H1 (cell line): ENCODE measurements around the gene SPINK4. TPM values are rescaled to one million over a fixed set of nuclear protein-coding genes. Genes with fewer than 3 reads are reported as not detected.

ENCODE experiments used
- CTCF ChIA-PET: fragments of 300-600 bp; sonication (Branson Sonifier 250); formaldehyde crosslinking; loops from one replicate; lab custom pipeline; 2021; ENCODE audit not compliant: partially characterized antibody; lab: Charles Lee
- POLR2A ChIA-PET: fragments of 300-600 bp; sonication (Branson Sonifier 250); formaldehyde crosslinking; loops from one replicate; lab custom pipeline; 2021; ENCODE audit warnings: inconsistent platforms; ENCODE audit not compliant: partially characterized antibody; lab: Charles Lee
- DNase-seq, 2 experiments: peaks; one replicate each; pipeline versions ENCODE4 v3.0.0 to v3.0.0-alpha.2; 2010 to 2022; ENCODE audit warnings: low spot score in 2 of 2, low read depth in 1 of 2, mixed read lengths in 1 of 2
- FAIRE-seq: peaks from 2 replicates; lab custom pipeline; 2011; peaks lifted over from hg19 to GRCh38; lab: Jason Lieb, UNC
- H2AFZ ChIP-seq: 2 replicates; pipeline ENCODE4 v1.8.1; 2012; ENCODE audit warnings: low read length, inconsistent platforms
- H2AK5ac ChIP-seq: 2 replicates; pipeline ENCODE4 v1.6.1; 2013; ENCODE audit warnings: low read depth, low read length
- H2BK120ac ChIP-seq: replicated peaks from 2 replicates; pipeline ENCODE3; 2013; ENCODE audit warnings: low read depth, low read length, inconsistent platforms
- H2BK12ac ChIP-seq: 2 replicates; pipeline ENCODE4 v1.6.1; 2013; ENCODE audit warnings: low read depth, low read length
- H2BK15ac ChIP-seq: 2 replicates; pipeline ENCODE4 v1.6.1; 2013; ENCODE audit warnings: low read length
- H2BK20ac ChIP-seq: 2 replicates; pipeline ENCODE4 v1.6.1; 2013; ENCODE audit warnings: low read length
- H2BK5ac ChIP-seq: 2 replicates; pipeline ENCODE4 v1.6.1; 2013; ENCODE audit warnings: low read depth, low read length
- H3K14ac ChIP-seq: 2 replicates; pipeline ENCODE4 v1.6.1; 2013; ENCODE audit warnings: inconsistent platforms; ENCODE audit not compliant: insufficient read length
- H3K18ac ChIP-seq: 2 replicates; pipeline ENCODE4 v1.6.1; 2013; ENCODE audit warnings: low read length; ENCODE audit errors: extremely low read depth
- H3K23ac ChIP-seq: 2 replicates; pipeline ENCODE4 v1.6.1; 2013; ENCODE audit warnings: inconsistent platforms; ENCODE audit not compliant: insufficient read length
- H3K23me2 ChIP-seq: 2 replicates; pipeline ENCODE4 v1.6.1; 2013; ENCODE audit warnings: low read depth, low read length
- H3K27ac ChIP-seq: 2 replicates; pipeline ENCODE4 v1.6.1; 2011; ENCODE audit warnings: low read depth, low read length, inconsistent platforms
- H3K27me3 ChIP-seq, 4 experiments: replicated peaks in 1 of 4; 1 replicate in 1 of 4; 2 replicates in 3 of 4; pipeline versions ENCODE4 v1.6.1 to v1.8.1; 2011 to 2013; ENCODE audit warnings: low read length in 3 of 4, mild to moderate bottlenecking in 3 of 4, inconsistent platforms in 2 of 4, mixed read lengths in 2 of 4, moderate library complexity in 1 of 4; ENCODE audit not compliant: control insufficient read depth in 3 of 4, insufficient read depth in 3 of 4; ENCODE audit errors: extremely low read depth in 1 of 4
- H3K36me3 ChIP-seq, 4 experiments: 2 replicates each; pipeline versions ENCODE4 v1.6.1 to v1.8.1; 2011 to 2013; ENCODE audit warnings: mild to moderate bottlenecking in 4 of 4, low read length in 3 of 4, moderate library complexity in 2 of 4, control low read depth in 1 of 4, inconsistent platforms in 1 of 4; ENCODE audit not compliant: insufficient read depth in 4 of 4, control insufficient read depth in 2 of 4
- H3K4ac ChIP-seq: replicated peaks from 2 replicates; pipeline ENCODE3; 2013; ENCODE audit warnings: low read length, low read depth, mixed read lengths, inconsistent platforms; ENCODE audit not compliant: insufficient read length
- H3K4me1 ChIP-seq, 4 experiments: replicated peaks in 1 of 4; 1 replicate in 1 of 4; 2 replicates in 3 of 4; pipeline versions ENCODE4 v1.6.1 to v1.8.1; 2011 to 2013; ENCODE audit warnings: low read length in 3 of 4, inconsistent platforms in 2 of 4, mixed read lengths in 1 of 4; ENCODE audit not compliant: insufficient read depth in 4 of 4, control insufficient read depth in 3 of 4
- H3K4me2 ChIP-seq, 2 experiments: 2 replicates each; pipeline versions ENCODE4 v1.6.1 to v1.8.1; 2011 to 2013; ENCODE audit warnings: low read depth in 2 of 2, low read length in 2 of 2, control low read depth in 1 of 2, inconsistent platforms in 1 of 2, mild to moderate bottlenecking in 1 of 2; ENCODE audit not compliant: insufficient read depth in 1 of 2
- H3K4me3 ChIP-seq, 4 experiments: fragments of 200-600, 300-600 bp in 1 of 4; sonication (generic), shearing (Covaris generic), sonication (Bioruptor Twin) in 1 of 4; 2 replicates each; pipeline versions ENCODE4 v1.5.1 to v1.8.1; 2011 to 2016; ENCODE audit warnings: low read length in 4 of 4, low read depth in 3 of 4, control low read depth in 2 of 4, inconsistent platforms in 2 of 4, mild to moderate bottlenecking in 2 of 4, mixed read lengths in 1 of 4, moderate library complexity in 1 of 4; ENCODE audit not compliant: insufficient read depth in 2 of 4; ENCODE audit errors: extremely low read depth in 1 of 4
- H3K56ac ChIP-seq: replicated peaks from 2 replicates; pipeline ENCODE3; 2013; ENCODE audit warnings: low read depth, mild to moderate bottlenecking, mixed read lengths, low read length, inconsistent platforms; ENCODE audit not compliant: insufficient read length
- H3K79me1 ChIP-seq: 2 replicates; pipeline ENCODE4 v1.6.1; 2013; ENCODE audit warnings: low read depth, low read length, control low read depth
- H3K79me2 ChIP-seq, 2 experiments: 2 replicates each; pipeline versions ENCODE4 v1.6.1 to v1.8.1; 2012 to 2013; ENCODE audit warnings: low read length in 2 of 2, mild to moderate bottlenecking in 2 of 2, inconsistent platforms in 1 of 2; ENCODE audit not compliant: insufficient read depth in 2 of 2, control insufficient read depth in 1 of 2
- H3K9ac ChIP-seq, 4 experiments: replicated peaks in 1 of 4; 1 replicate in 1 of 4; 2 replicates in 3 of 4; pipeline versions ENCODE4 v1.6.1 to v1.8.1; 2011 to 2013; ENCODE audit warnings: low read depth in 3 of 4, low read length in 3 of 4, control low read depth in 2 of 4, mild to moderate bottlenecking in 2 of 4, moderate library complexity in 2 of 4, inconsistent platforms in 1 of 4; ENCODE audit errors: extremely low read depth in 1 of 4
- H3K9me3 ChIP-seq, 2 experiments: 2 replicates each; pipeline versions ENCODE4 v1.6.1 to v1.8.1; 2012 to 2013; ENCODE audit warnings: mild to moderate bottlenecking in 2 of 2, moderate library complexity in 2 of 2, control low read depth in 1 of 2, inconsistent platforms in 1 of 2, low read depth in 1 of 2, low read length in 1 of 2, mixed read lengths in 1 of 2; ENCODE audit not compliant: insufficient read depth in 2 of 2
- H4K20me1 ChIP-seq, 2 experiments: replicated peaks in 1 of 2; 2 replicates each; pipeline versions ENCODE3 to v1.8.1; 2011 to 2013; ENCODE audit warnings: inconsistent platforms in 2 of 2, low read length in 2 of 2, mild to moderate bottlenecking in 1 of 2; ENCODE audit not compliant: insufficient read depth in 2 of 2, control insufficient read depth in 1 of 2
- H4K5ac ChIP-seq: 2 replicates; pipeline ENCODE4 v1.6.1; 2013; ENCODE audit warnings: low read length, low read depth, mixed read lengths, inconsistent platforms; ENCODE audit not compliant: insufficient read length
- H4K8ac ChIP-seq: 2 replicates; pipeline ENCODE4 v1.8.0; 2013; ENCODE audit warnings: mild to moderate bottlenecking, moderate library complexity, low read length, inconsistent platforms; ENCODE audit not compliant: insufficient read depth; ENCODE audit errors: extremely low read depth
- H4K91ac ChIP-seq: replicated peaks from 2 replicates; pipeline ENCODE3; 2013; ENCODE audit warnings: low read length, mixed read lengths, inconsistent platforms; ENCODE audit not compliant: insufficient read length
- CHD2 ChIP-seq: IDR thresholded peaks from 2 replicates; pipeline ENCODE4 v1.6.1; 2012; ENCODE audit warnings: low read length, improper control_type of control experiment
- CTBP2 ChIP-seq: IDR thresholded peaks from 2 replicates; pipeline ENCODE4 v1.7.0; 2011; ENCODE audit warnings: borderline replicate concordance, mild to moderate bottlenecking, moderate library complexity, mixed read lengths, low read length; ENCODE audit not compliant: insufficient read depth, insufficient read length
- EGR1 ChIP-seq: IDR thresholded peaks from 2 replicates; pipeline ENCODE4 v1.6.1; 2011; ENCODE audit warnings: low read depth, low read length, borderline replicate concordance
- EZH2 ChIP-seq: fragments of 200-600 bp; sonication (generic); IDR thresholded peaks from 2 replicates; pipeline ENCODE4 v1.7.1; 2012; ENCODE audit warnings: low read depth, mild to moderate bottlenecking, moderate library complexity, low read length, inconsistent platforms; ENCODE audit not compliant: severe bottlenecking
- HDAC2 ChIP-seq, 2 experiments: fragments of 300-600 bp in 1 of 2; sonication (generic) in 1 of 2; IDR thresholded peaks; 2 replicates each; pipeline ENCODE4 v1.6.1; 2011 to 2012; ENCODE audit warnings: low read depth in 2 of 2, low read length in 2 of 2, mild to moderate bottlenecking in 2 of 2, moderate library complexity in 2 of 2, borderline replicate concordance in 1 of 2, inconsistent platforms in 1 of 2
- KDM5A ChIP-seq: fragments of 200-600 bp; IDR thresholded peaks from 2 replicates; pipeline ENCODE4 v1.7.1; 2012; ENCODE audit warnings: mild to moderate bottlenecking, low read length, inconsistent platforms, mixed read lengths
- PHF8 ChIP-seq: fragments of 200-600 bp; sonication (generic); conservative IDR thresholded peaks from 2 replicates; pipeline ENCODE4 v1.7.1; 2012; ENCODE audit warnings: low read depth, mild to moderate bottlenecking, inconsistent platforms, low read length, moderate library complexity
- RBBP5 ChIP-seq: IDR thresholded peaks from 2 replicates; pipeline ENCODE4 v1.7.1; 2012; ENCODE audit warnings: low read depth, mild to moderate bottlenecking, inconsistent platforms, low read length, moderate library complexity, borderline replicate concordance
- SIN3A ChIP-seq, 2 experiments: IDR thresholded peaks in 1 of 2; conservative IDR thresholded peaks in 1 of 2; 2 replicates each; pipeline ENCODE4 v1.6.1; 2011 to 2012; ENCODE audit warnings: low read length in 2 of 2, improper control_type of control experiment in 1 of 2, low read depth in 1 of 2, mild to moderate bottlenecking in 1 of 2
- SIRT6 ChIP-seq: IDR thresholded peaks from one replicate; pipeline ENCODE4 v1.7.1; 2012; ENCODE audit warnings: low read length, inconsistent platforms
- TCF12 ChIP-seq: IDR thresholded peaks from 2 replicates; pipeline ENCODE4 v1.6.1; 2011; ENCODE audit warnings: low read depth, mild to moderate bottlenecking, low read length
- YY1 ChIP-seq: IDR thresholded peaks from 2 replicates; pipeline ENCODE4 v1.6.1; 2011; ENCODE audit warnings: low read depth, mild to moderate bottlenecking, low read length
- WGBS, 2 experiments: shearing (Covaris generic) in 1 of 2; methylation state at CpG; one replicate each; pipeline versions ENCODE4 v1.1.6 to v1.1.7; 2013 to 2015; ENCODE audit warnings: low lambda C conversion rate in 2 of 2, mixed read lengths in 2 of 2, inconsistent platforms in 1 of 2, low coverage in 1 of 2, missing lambda C conversion rate in 1 of 2; ENCODE audit not compliant: insufficient replicate concordance in 2 of 2, insufficient coverage in 1 of 2, insufficient read length in 1 of 2; ENCODE audit errors: extremely low coverage in 1 of 2, missing lambda C conversion rate in 1 of 2; 5-methylcytosine and 5-hydroxymethylcytosine counted together
- polyA plus RNA-seq, 7 experiments: library from polyadenylated mRNA; depleted of rRNA in 3 of 7; stranded (reverse) in 5 of 7; unstranded in 2 of 7; fragments of >200 nt in 5 of 7; fragments of 200-250 nt in 2 of 7; gene quantifications; 1 replicate in 5 of 7; 2 replicates in 1 of 7; 4 replicates in 1 of 7; pipeline versions ENCODE4 v1.2.1 to v1.2.3, GENCODE V29; 2011 to 2013; ENCODE audit warnings: missing spikeins in 2 of 7, mixed read lengths in 2 of 7
- total RNA-seq: library from RNA; stranded (reverse); fragmentation: NEBNext Ultra II Directional; extraction: Animal tissue kit (Norgen Biotek cat#: 25700); gene quantifications from 2 replicates; pipeline ENCODE4 v1.2.1, GENCODE V29; 2021

SPINK4 gene
- total and polyA plus RNA-seq, 2 of the 8 experiments (the other 6 are each of a cell fraction or from before 2014, with no cell fraction given): not detected

GRCh38 chr9:33277484-33277883, 37.5 kb downstream of the SPINK4 start:
- no peak overlapping the region for H2AFZ ChIP-seq
- no peaks in the 10 kb centered on the region for H3K27me3 ChIP-seq
- H2BK120ac ChIP-seq: no peak overlapping the region
- no peak overlapping the region for H3K9ac ChIP-seq
- no peak overlapping the region for H3K23ac ChIP-seq
- H3K56ac ChIP-seq: no peak overlapping the region
- no peaks in the 10 kb centered on the region for H3K79me2 ChIP-seq
- FAIRE-seq: no peak
- H2AK5ac ChIP-seq: no peak overlapping the region
- no peak overlapping the region for H3K4ac ChIP-seq
- H3K4me1 ChIP-seq: no peaks in the 10 kb centered on the region
- no peak overlapping the region for H3K18ac ChIP-seq
- H3K27ac ChIP-seq: no peak overlapping the region
- no peak overlapping the region for H2BK12ac ChIP-seq
- no peak overlapping the region for H3K14ac ChIP-seq
- H3K79me1 ChIP-seq: no peaks in the 10 kb centered on the region
- H4K5ac ChIP-seq: no peak overlapping the region
- CTCF ChIA-PET: no interaction called here
- no peak overlapping the region for H2BK5ac ChIP-seq
- 90% methylated on average over 4 of the region's 4 CpGs; no CpG with 5 or more reads in 1 of the 2 experiments for WGBS, 2 experiments
- H3K9me3 ChIP-seq: no peaks in the 10 kb centered on the region
- H2BK20ac ChIP-seq: no peak overlapping the region
- no peak overlapping the region for H4K91ac ChIP-seq
- H4K20me1 ChIP-seq: no peaks in the 10 kb centered on the region
- H3K4me3 ChIP-seq: no peak overlapping the region
- no peak overlapping the region for H2BK15ac ChIP-seq
- POLR2A ChIA-PET: interaction anchor here (0.6 kb wide), 1 partner anchor 211 kb away, joined by 3 read pairs; no protein-coding TSS in a partner anchor
- H3K36me3 ChIP-seq: peaks cover 18 to 47% (median 35%) of the 10 kb centered on the region in 4 experiments
- H4K8ac ChIP-seq: no peak overlapping the region
- no peak for DNase-seq
- H3K4me2 ChIP-seq: no peak overlapping the region
- H3K23me2 ChIP-seq: no peaks in the 10 kb centered on the region
- TF ChIP-seq SIRT6 (no peak), SIN3A (conservative IDR thresholded peaks at IDR 0.05 in 1 of 2, IDR thresholded peaks at IDR 0.05 in 1 of 2; ENCODE audit: low read depth in 1 of 2, low read length in 2 of 2) (no peak), PHF8 (no peak), TCF12 (no peak), YY1 (no peak), EGR1 (no peak), CHD2 (no peak), EZH2 (no peak), KDM5A (no peak), CTBP2 (no peak), RBBP5 (no peak), HDAC2 (IDR thresholded peaks at IDR 0.05; ENCODE audit: borderline replicate concordance in 1 of 2, low read depth in 2 of 2, low read length in 2 of 2) (no peak)
